ENCODE results near the gene CHSY1. TPM values are rescaled to one million over a fixed set of nuclear protein-coding genes. Genes with fewer than 3 reads are reported as not detected.

Gene CHSY1
- total RNA-seq, 5 donors from 2014 or later (not counting 1 experiment from before 2014, with no cell fraction given), result 10.8 to 17.7 (median 14.8) TPM

DNA sequence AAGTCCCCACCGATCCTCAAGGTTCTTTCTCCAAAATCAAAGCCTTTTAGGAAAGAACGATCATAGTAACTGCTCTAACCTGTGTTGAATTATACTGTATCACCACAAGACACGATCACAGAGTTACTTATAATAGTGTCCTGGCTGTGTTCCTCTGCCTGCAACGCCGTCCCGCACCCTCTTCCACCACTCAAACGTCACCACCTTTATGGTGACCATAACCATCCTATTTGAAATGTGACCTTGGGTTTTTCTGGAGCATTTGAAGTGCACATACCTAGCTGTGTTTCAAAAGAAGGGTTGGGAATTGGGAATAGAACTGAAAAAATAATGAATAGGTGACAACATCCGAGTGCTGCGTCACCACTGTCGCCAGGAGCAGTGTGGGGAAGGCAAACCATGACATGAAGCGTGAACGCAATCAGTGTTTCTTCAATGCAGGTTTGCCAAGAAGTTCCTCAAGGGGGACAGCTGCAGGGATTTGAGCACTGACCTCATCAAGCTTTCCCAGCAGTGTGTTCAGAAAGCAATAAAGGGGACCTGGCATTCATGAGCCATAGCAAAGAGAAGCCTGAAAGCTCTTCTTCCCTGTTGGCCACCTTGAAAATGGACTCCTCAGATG lies 26.2 kb upstream of the CHSY1 start:
- CTCF ChIA-PET, result interaction anchor here (0.5 to 1.8 kb wide), 5 partner anchors 10 to 1349 kb away, joined by 3 to 6 read pairs (median 3); no protein-coding TSS in a partner anchor
- DNase-seq (no peak), ATAC-seq (replicated peaks in 1 of 4) (no peak)
- no peaks in the 10 kb centered on the region for H3K9me3 ChIP-seq
- Mint-ChIP-seq H3K36me3 (peaks cover 39% of the 10 kb centered on the region), H3K9me3 (no peaks in the 10 kb centered on the region), H3K27me3 (no peaks in the 10 kb centered on the region), H3K27ac (peak overlapping the region; percentile 71 to 83), H3K4me3 (peak overlapping the region; percentile 83 to 98 (median 95)), H3K4me1 (peaks cover 18 to 30% (median 29%) of the 10 kb centered on the region in 3 donors)
- H3K4me1 ChIP-seq (ENCODE audit: control insufficient read depth in 1 of 2, extremely low read depth in 1 of 2, insufficient read depth in 2 of 2, low read length in 2 of 2), result peaks cover 3 to 20% of the 10 kb centered on the region in 2 experiments
- 95% methylated on average over 7 of the region's 12 CpGs for WGBS (ENCODE audit: insufficient coverage)
- no peak overlapping the region for H3K27ac ChIP-seq (ENCODE audit: low read length)
- peak overlapping the region; percentile 61 to 81 for H3K4me3 ChIP-seq (ENCODE audit: control insufficient read depth in 1 of 2, extremely low read depth in 1 of 2, low read length in 1 of 2)
- POLR2A ChIA-PET, result interaction anchor here in 1 of 2 donors (0.9 kb wide), 1 partner anchor 10 kb away, joined by 4 read pairs; no protein-coding TSS in a partner anchor
- peaks cover 6 to 54% of the 10 kb centered on the region in 2 donors for H3K36me3 ChIP-seq (ENCODE audit: control insufficient read depth in 2 of 2, extremely low read depth in 1 of 2, insufficient read depth in 1 of 2, low read length in 1 of 2)
- no peaks in the 10 kb centered on the region for H3K27me3 ChIP-seq (replicated peaks in 1 of 2; ENCODE audit: control insufficient read depth in 2 of 2, extremely low read depth in 1 of 2, insufficient read depth in 2 of 2, low read length in 1 of 2)

DNA sequence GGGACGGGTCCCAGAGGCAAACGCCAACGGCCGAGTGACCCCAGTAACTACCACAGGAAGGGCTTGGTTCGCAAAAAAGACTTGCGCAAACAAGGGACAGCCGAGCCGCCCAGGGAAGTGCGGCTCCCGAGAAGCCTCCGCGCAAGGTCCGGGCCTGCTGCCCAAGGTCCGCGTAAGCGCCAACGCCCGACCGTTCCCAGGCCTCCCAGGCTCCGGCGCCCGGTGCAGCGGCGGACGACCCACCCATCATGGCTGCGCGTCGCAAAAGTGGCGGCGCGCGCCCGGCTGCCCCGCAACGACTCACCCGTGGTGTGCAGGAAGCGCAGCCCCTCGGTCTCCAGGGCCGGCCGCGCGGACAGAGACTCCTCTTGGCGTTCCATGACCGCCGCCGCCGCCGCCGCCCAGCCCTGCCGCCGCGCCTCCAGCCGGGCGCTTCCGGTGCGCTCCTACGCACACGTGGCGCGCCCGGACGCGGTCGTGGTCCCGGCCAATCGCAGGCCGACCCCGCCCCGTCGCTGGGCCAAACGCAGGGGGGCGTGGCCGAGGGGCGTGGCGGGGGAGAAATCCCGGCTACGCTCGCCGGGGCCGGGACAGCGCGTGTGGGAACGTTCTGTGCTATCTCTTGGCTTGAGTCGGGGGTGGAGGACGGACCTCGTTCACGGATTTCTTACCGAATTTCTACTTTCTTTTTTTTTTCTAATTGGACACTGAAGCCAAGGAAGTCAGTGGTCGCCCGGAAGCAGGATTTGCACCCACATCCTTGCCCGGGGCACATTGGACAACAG lies 25.4 kb upstream of the CHSY1 start, which contains the start of gene SELENOS:
SELENOS (minus strand) TSS at position 448 of the 785 bp plus-strand sequence; CDS start at position 380, 68 bp downstream.
- H3K36me3 ChIP-seq (ENCODE audit: control insufficient read depth in 2 of 2, extremely low read depth in 1 of 2, insufficient read depth in 1 of 2, low read length in 1 of 2), result peaks cover 8 to 54% of the 10 kb centered on the region in 2 donors
- ChIA-PET POLR2A (no interaction called here), CTCF (interaction anchor here (0.9 to 1.1 kb wide), 2 partner anchors 12 to 17 kb away, joined by 3 read pairs; no protein-coding TSS in a partner anchor)
- peaks cover 40% of the 10 kb centered on the region for H3K36me3 Mint-ChIP-seq
- H3K27ac Mint-ChIP-seq, result peak within 1 kb of the TSS; percentile 82 to 84
- peak within 1 kb of the TSS; percentile 90 to 98 (median 95) for H3K4me3 Mint-ChIP-seq
- H3K4me1 Mint-ChIP-seq, result peaks cover 18 to 30% (median 29%) of the 10 kb centered on the region in 3 donors
- H3K4me1 ChIP-seq (ENCODE audit: control insufficient read depth in 1 of 2, extremely low read depth in 1 of 2, insufficient read depth in 2 of 2, low read length in 2 of 2), result peaks cover 3 to 20% of the 10 kb centered on the region in 2 experiments
- no peaks in the 10 kb centered on the region for H3K9me3 ChIP-seq
- H3K27ac ChIP-seq (ENCODE audit: low read length), result peak within 1 kb of the TSS; percentile 48
- DNase-seq (peak; percentile 63 to 95 (median 78)), ATAC-seq (replicated peaks in 1 of 4) (peak; percentile 98 to 99 (median 99))
- H3K9me3 Mint-ChIP-seq, result no peaks in the 10 kb centered on the region
- H3K27me3 Mint-ChIP-seq, result no peaks in the 10 kb centered on the region
- H3K27me3 ChIP-seq (replicated peaks in 1 of 2; ENCODE audit: control insufficient read depth in 2 of 2, extremely low read depth in 1 of 2, insufficient read depth in 2 of 2, low read length in 1 of 2), result no peaks in the 10 kb centered on the region
- 1% methylated on average over 76 of the region's 91 CpGs for WGBS (ENCODE audit: insufficient coverage)
- H3K4me3 ChIP-seq (ENCODE audit: control insufficient read depth in 1 of 2, extremely low read depth in 1 of 2, low read length in 1 of 2), result peak within 1 kb of the TSS; percentile 81 to 89

DNA sequence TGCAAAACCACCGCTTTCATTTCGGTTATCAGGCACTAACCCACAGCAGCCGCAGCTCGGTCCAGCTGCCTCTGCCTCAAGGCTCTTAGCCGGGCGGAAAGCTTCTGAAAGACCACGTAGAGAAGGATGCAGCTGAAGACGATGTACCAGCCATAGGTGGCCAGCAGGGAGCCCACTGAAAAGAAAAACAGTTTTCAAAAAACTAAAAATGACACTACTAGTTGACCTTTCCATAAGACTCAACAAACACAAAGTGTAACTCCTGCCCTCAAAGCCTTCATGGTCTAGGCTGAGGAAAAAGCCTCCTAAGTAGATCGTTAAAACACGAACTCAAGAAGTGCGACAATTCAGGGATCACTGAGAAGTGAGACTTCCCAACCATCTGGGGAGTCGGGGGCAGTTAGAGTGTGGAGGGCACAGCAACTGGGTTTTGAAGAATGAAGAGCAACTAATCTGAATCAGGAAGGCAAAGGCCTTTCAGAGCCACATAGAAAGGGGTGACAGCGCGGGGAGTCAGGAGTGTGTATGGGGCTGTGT lies 24.7 kb upstream of the CHSY1 start:
- 15% methylated on average over 8 of the region's 14 CpGs for WGBS (ENCODE audit: insufficient coverage)
- Mint-ChIP-seq H3K4me3 (peak overlapping the region; percentile 90 to 98 (median 95)), H3K9me3 (no peaks in the 10 kb centered on the region), H3K27ac (peak overlapping the region; percentile 82 to 84), H3K4me1 (peaks cover 18 to 30% (median 29%) of the 10 kb centered on the region in 3 donors), H3K27me3 (no peaks in the 10 kb centered on the region), H3K36me3 (peaks cover 40% of the 10 kb centered on the region)
- POLR2A ChIA-PET, result no interaction called here
- Histone ChIP-seq H3K9me3 (no peaks in the 10 kb centered on the region), H3K4me1 (ENCODE audit: control insufficient read depth in 1 of 2, extremely low read depth in 1 of 2, insufficient read depth in 2 of 2, low read length in 2 of 2) (peaks cover 3 to 20% of the 10 kb centered on the region in 2 experiments), H3K4me3 (ENCODE audit: control insufficient read depth in 1 of 2, extremely low read depth in 1 of 2, low read length in 1 of 2) (peak overlapping the region; percentile 81 to 89), H3K27me3 (replicated peaks in 1 of 2; ENCODE audit: control insufficient read depth in 2 of 2, extremely low read depth in 1 of 2, insufficient read depth in 2 of 2, low read length in 1 of 2) (no peaks in the 10 kb centered on the region), H3K27ac (ENCODE audit: low read length) (peak overlapping the region; percentile 48), H3K36me3 (ENCODE audit: control insufficient read depth in 2 of 2, extremely low read depth in 1 of 2, insufficient read depth in 1 of 2, low read length in 1 of 2) (peaks cover 8 to 54% of the 10 kb centered on the region in 2 donors)
- DNase-seq (peak in 4 of 35 experiments; percentile 8 to 47 (median 18)), ATAC-seq (replicated peaks in 1 of 4) (no peak)
- CTCF ChIA-PET, result interaction anchor here in 1 of 2 donors (1.1 kb wide), 1 partner anchor 13 kb away, joined by 3 read pairs; no protein-coding TSS in a partner anchor

DNA sequence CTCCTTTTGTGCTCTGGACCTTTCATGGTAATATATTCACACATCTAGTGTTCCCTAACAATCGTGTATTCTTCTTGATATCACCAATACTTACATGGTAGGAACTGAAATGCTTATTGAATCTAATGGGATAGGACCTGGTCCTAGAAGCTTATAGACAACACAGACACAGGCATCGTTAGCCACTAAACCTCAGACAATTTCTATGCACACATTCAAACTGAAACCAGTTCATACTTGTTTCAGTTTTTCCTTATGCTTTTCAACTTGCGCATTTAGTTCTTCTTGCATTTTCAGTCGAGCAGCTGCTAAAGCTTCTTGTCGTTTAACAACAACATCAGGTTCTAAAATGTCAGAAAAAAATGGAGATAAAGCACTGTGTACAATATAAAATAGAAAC lies 23.2 kb upstream of the CHSY1 start:
- Histone ChIP-seq H3K27me3 (replicated peaks in 1 of 2; ENCODE audit: control insufficient read depth in 2 of 2, extremely low read depth in 1 of 2, insufficient read depth in 2 of 2, low read length in 1 of 2) (no peaks in the 10 kb centered on the region), H3K4me3 (ENCODE audit: control insufficient read depth in 1 of 2, extremely low read depth in 1 of 2, low read length in 1 of 2) (no peak overlapping the region), H3K36me3 (ENCODE audit: control insufficient read depth in 2 of 2, extremely low read depth in 1 of 2, insufficient read depth in 1 of 2, low read length in 1 of 2) (peaks cover 5 to 57% of the 10 kb centered on the region in 2 donors), H3K9me3 (no peaks in the 10 kb centered on the region), H3K4me1 (ENCODE audit: control insufficient read depth in 1 of 2, extremely low read depth in 1 of 2, insufficient read depth in 2 of 2, low read length in 2 of 2) (peaks cover 3 to 20% of the 10 kb centered on the region in 2 experiments), H3K27ac (ENCODE audit: low read length) (no peak overlapping the region)
- CTCF ChIA-PET, result interaction anchor here in 1 of 2 donors (1.1 to 1.2 kb wide), 2 partner anchors 14 to 23 kb away, joined by 3 to 5 read pairs; partner anchors contain the start of gene CHSY1
- POLR2A ChIA-PET, result interaction anchor here (0.6 to 0.7 kb wide), 2 partner anchors 13 to 536 kb away, joined by 3 read pairs; no protein-coding TSS in a partner anchor
- WGBS (ENCODE audit: insufficient coverage), result no CpG with 5 or more reads among the region's 5 CpGs
- Mint-ChIP-seq H3K27me3 (no peaks in the 10 kb centered on the region), H3K36me3 (peaks cover 42% of the 10 kb centered on the region), H3K4me3 (no peak overlapping the region), H3K9me3 (no peaks in the 10 kb centered on the region), H3K27ac (peak overlapping the region in 1 of 2 donors; percentile 11), H3K4me1 (peaks cover 18 to 30% (median 29%) of the 10 kb centered on the region in 3 donors)
- ATAC-seq (replicated peaks in 1 of 4) (no peak), DNase-seq (no peak)

DNA sequence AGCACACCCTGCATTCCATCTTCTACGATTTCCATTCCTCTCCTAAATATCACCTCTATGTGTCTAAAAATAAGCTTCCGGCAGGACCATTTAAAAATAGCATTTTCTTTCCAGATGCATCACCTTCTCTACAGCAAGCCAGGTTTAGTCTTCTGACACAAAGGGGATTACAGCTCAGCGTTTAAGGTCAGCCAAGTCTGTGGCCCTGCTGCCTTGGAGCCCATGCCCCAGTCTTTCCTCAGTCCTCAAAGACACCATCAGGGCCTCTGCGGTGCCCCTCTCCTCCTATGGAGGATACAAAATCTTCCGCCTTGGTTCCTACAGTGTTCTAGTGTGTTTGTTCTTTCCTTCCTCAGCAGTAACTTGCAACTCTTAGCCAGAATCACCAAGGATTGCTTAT lies 21.7 kb upstream of the CHSY1 start:
- no peak for ATAC-seq (replicated peaks in 1 of 4)
- Mint-ChIP-seq H3K4me3 (no peak overlapping the region), H3K36me3 (peaks cover 44% of the 10 kb centered on the region), H3K27me3 (no peaks in the 10 kb centered on the region), H3K4me1 (peaks cover 18 to 28% (median 26%) of the 10 kb centered on the region in 3 donors), H3K9me3 (no peaks in the 10 kb centered on the region), H3K27ac (peak overlapping the region in 1 of 2 donors; percentile 69)
- Histone ChIP-seq H3K36me3 (ENCODE audit: control insufficient read depth in 2 of 2, extremely low read depth in 1 of 2, insufficient read depth in 1 of 2, low read length in 1 of 2) (peaks cover 5 to 57% of the 10 kb centered on the region in 2 donors), H3K27ac (ENCODE audit: low read length) (no peak overlapping the region), H3K9me3 (no peaks in the 10 kb centered on the region), H3K4me1 (ENCODE audit: control insufficient read depth in 1 of 2, extremely low read depth in 1 of 2, insufficient read depth in 2 of 2, low read length in 2 of 2) (peaks cover 3 to 20% of the 10 kb centered on the region in 2 experiments), H3K27me3 (replicated peaks in 1 of 2; ENCODE audit: control insufficient read depth in 2 of 2, extremely low read depth in 1 of 2, insufficient read depth in 2 of 2, low read length in 1 of 2) (no peaks in the 10 kb centered on the region), H3K4me3 (ENCODE audit: control insufficient read depth in 1 of 2, extremely low read depth in 1 of 2, low read length in 1 of 2) (no peak overlapping the region)
- ChIA-PET POLR2A (interaction anchor here in 1 of 2 donors (0.6 to 0.9 kb wide), 2 partner anchors 15 to 1455 kb away, joined by 3 to 4 read pairs; no protein-coding TSS in a partner anchor), CTCF (interaction anchor here in 1 of 2 donors (1.2 kb wide), 1 partner anchor 15 kb away, joined by 3 read pairs; no protein-coding TSS in a partner anchor)
- WGBS (ENCODE audit: insufficient coverage), result 94% methylated on average over 3 of the region's 5 CpGs
- DNase-seq, result no peak
